EL (cell line): Measurements from ENCODE around the gene PHACTR1.

ENCODE experiments used
- DNase-seq: peaks from one replicate; pipeline ENCODE4 v3.0.0-alpha.2; 2016

The PHACTR1 gene

DNA sequence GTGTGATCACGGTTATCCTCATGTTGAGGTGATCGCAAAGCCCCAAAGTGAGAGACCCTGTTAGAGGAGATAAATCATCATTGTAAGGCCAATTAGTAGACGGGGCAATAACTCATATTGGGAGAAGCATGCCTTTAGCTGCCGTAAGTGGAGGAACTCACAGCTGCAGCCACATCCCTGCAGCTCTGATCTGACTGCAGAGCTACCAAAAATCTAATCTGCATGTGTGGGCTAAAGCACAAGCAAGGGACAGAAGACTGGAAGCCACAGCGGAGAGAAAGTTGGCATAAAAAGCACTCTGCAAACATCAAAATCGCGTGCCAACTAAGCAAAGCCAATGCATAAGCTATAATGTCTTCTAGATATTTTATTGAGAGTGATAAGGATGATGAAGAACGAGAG, 532.0 kb downstream of the PHACTR1 start:
- DNase-seq, result no peak

- no peak for DNase-seq
Observed at GRCh38 chr6:13248994-13249393, 532.4 kb downstream of the PHACTR1 start.

GRCh38 chr6:13249817-13250216, 533.2 kb downstream of the PHACTR1 start:
- no peak for DNase-seq

- no peak for DNase-seq
Observed at GRCh38 chr6:13250703-13251102, 534.1 kb downstream of the PHACTR1 start.

DNA sequence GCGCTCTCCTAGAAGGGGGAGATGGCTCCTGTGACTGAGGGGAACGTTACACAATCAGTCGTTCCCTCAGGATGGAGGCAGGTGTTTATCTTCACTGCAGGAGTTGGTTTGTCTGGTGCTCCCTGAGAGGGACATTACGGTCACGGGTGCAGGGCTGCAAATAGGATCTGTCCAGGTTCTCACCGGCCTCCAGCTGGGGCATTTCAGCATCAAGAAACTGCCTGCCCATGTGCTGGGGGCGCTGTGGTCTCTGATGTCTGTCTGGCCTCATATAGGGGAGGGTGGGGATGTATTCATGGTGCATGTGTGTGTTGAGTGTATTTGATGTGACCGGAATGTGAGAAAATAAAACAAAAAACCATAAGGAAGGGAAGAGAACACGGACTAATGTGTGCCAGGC, 534.7 kb downstream of the PHACTR1 start:
- DNase-seq, result no peak

- DNase-seq, result no peak
Observed at GRCh38 chr6:13252790-13253189, 536.2 kb downstream of the PHACTR1 start.

DNA sequence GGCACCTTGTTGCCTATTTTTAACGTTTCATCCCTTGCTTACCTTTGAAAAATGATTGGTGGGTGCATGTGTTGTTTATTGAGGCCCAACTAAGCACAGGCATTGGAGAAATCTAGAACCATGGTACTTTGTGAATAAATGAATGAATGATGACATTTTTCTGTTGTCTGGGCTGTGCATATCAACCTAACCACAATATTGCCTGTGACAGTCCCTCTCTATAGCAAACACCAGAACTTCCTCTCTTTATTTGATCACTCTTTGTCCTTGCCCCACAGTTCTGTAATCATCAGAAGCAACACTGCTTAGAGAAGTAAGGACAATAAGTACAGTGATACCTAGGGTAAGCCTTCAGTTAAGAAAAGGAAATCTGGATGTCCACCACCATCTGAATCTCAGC, 536.7 kb downstream of the PHACTR1 start:
- no peak for DNase-seq

GRCh38 chr6:13256266-13257001, 539.9 kb downstream of the PHACTR1 start:
- DNase-seq, result no peak

DNA sequence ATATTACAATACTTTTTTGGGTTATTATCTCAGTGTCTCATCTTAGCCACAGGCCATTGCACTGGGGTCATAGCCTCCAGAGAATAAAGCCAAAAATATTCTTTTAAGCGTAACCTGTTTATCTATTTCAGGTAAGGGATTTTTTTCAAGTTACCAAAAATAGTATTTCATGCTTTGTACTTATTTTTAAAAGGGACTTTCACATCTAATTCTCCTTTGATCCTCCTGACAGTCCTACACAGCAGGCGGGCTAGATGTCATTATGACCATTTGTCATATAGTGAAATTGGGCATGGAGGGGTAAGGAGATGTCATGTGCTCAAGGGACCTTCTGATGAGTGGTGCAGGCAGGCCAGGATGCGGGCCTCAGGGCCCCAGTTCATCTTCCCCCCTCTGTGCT, 542.8 kb downstream of the PHACTR1 start:
- no peak for DNase-seq

DNA sequence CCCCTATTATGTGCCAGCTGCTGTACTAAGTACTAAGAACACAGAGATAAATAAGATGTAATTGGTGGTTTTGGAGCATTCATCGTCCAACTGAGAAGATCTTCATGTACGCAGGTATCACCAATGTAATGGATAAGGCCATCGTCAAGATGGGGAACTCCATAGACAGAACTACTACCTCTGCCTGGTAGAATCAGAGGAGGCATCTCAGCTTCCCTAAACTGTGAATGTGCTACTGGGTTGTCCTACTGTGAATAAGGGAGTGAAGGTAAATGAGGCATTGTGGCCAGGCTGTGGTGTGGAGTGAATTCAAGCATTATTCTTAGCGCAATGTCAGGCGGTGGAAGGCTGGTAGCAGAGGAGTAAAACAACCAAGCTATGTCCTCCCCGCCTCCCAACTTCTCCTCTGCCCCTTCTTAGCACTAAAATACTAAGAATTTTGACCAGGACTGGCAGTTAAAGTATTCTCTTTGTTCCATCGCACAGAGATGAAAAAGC, 543.6 kb downstream of the PHACTR1 start:
- DNase-seq, result no peak

GRCh38 chr6:13260831-13261230, 544.3 kb downstream of the PHACTR1 start:
- no peak for DNase-seq

DNA sequence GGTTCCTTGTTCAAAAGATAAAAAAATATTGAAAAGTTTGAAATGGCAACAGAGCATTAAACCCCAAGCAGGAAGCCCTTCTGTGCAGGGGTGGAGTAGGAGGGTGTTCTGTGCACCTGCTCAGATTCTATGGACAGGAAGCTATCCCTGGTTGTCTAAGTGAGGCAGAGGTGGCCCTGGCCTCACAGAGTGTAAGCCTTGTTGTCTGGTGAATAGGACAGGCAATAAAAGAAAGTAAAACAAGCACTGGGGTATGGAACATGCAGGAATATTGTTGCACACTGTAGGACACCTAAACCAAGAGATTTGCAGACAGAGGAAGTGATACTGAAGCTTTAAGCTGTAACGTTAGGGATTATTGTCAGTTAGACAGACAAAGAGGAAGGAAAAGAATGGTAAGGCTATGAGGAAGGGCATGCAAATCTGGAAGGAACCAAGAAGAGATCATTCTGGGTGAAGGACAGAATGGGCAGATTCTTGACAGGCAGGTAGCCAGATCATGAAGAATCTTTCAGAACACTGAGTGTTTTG, 545.0 kb downstream of the PHACTR1 start:
- no peak for DNase-seq

GRCh38 chr6:13262302-13263230, 546.0 kb downstream of the PHACTR1 start:
- DNase-seq, result peak; percentile 42

- no peak for DNase-seq
Observed at GRCh38 chr6:13263669-13264068, 547.1 kb downstream of the PHACTR1 start.

- peak; percentile 11 for DNase-seq
Observed at GRCh38 chr6:13267142-13267651, 550.6 kb downstream of the PHACTR1 start.

DNA sequence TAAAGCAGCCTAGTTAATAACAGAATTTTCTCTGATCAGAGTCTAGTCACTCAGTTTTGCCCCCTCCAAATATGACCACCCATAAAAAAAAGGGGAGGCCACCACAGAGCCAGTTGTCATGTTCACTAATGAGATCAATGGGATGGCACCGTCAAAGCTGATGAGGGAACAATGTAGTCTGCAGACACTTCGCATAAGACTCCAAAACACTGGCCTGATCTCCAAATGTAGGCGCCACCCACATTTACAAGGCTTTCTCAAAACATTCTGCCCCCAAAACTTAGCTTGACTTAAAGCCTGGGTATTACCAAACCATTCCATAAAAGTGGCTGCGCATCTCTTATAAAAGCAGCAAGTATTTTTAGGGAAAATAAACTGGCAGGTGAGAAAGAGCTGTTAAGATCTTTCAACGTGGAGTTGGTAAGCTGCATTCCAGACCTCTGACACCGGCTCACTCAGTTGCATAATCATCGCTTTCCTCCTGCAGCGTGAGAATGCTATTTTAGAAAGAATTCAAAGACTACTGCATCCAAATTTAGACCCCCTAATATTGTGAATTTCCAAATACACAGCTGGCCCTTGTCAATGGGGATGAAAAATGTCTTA, 552.4 kb downstream of the PHACTR1 start:
- peak; percentile 68 for DNase-seq

- DNase-seq, result no peak
Observed at GRCh38 chr6:13272131-13273046, 555.8 kb downstream of the PHACTR1 start.

GRCh38 chr6:13273202-13273930, 556.8 kb downstream of the PHACTR1 start:
- DNase-seq, result no peak

GRCh38 chr6:13273931-13274706, 557.6 kb downstream of the PHACTR1 start:
- DNase-seq, result no peak

DNA sequence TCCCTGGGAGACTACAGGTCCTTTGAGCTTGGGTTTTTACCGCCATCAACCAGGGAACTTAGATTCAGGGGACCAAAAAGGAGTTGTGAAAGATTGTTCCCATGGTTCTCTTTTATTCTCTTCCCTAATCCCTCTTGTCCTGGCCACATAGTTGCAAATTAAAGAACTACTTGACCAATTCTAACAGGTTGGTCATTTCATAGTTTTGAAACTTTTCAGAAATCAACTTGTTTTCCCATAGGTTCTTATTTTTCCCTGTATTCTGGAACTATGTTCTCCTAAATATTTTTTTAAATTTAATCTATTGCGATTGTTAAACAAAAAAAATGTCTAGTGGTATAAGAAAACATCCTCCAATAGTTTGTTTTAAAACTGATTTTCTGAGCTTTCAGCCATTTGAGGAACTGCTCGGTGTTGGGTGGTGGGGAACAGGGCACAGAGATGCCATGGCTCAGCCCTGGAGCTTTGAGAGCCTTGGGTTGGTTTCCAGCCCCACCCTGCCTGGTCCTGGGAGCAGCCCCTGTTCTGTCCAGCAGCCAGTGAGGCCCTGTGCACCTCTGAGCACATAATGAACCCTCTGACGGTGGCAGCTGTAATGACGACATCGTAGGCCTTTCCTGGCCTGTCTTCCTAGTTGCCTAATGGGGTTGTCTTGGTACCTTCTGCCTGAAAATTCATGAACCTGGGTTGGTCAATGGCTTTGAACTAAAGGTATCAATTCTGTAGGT, 558.3 kb downstream of the PHACTR1 start:
- no peak for DNase-seq
